GM12873 (cell line): ENCODE results near the gene MYZAP.

Experiments
- TF ChIP-seq, protein P1 (sequence below): IDR thresholded peaks from 2 replicates; pipeline ENCODE4 v1.5.1; 2012; ENCODE audit warnings: low read depth, mild to moderate bottlenecking, moderate library complexity, low read length, control low read depth; ENCODE audit not compliant: insufficient read depth; ENCODE audit errors: missing control alignments

Gene MYZAP

DNA sequence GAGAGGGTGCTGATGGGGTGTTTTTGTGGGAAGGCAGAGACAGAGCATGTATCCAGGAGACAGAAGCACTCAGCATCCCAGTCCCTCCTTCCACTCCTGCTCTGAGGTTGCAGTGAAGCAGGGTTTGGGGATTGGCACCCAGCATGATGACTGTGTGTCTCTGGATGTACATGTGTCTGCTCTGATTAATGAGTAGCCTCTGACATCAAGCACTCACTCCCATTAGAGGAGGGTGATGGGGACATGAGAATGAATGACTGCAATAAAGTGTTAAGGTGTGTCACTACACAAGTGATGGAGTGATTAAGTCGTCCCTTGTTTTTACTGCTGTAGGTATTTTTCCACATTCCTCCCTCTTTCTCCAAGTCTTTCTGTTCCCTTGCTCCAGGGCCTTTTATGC, 9.6 kb upstream of the MYZAP start:
- TF ChIP-seq, protein P1, sequence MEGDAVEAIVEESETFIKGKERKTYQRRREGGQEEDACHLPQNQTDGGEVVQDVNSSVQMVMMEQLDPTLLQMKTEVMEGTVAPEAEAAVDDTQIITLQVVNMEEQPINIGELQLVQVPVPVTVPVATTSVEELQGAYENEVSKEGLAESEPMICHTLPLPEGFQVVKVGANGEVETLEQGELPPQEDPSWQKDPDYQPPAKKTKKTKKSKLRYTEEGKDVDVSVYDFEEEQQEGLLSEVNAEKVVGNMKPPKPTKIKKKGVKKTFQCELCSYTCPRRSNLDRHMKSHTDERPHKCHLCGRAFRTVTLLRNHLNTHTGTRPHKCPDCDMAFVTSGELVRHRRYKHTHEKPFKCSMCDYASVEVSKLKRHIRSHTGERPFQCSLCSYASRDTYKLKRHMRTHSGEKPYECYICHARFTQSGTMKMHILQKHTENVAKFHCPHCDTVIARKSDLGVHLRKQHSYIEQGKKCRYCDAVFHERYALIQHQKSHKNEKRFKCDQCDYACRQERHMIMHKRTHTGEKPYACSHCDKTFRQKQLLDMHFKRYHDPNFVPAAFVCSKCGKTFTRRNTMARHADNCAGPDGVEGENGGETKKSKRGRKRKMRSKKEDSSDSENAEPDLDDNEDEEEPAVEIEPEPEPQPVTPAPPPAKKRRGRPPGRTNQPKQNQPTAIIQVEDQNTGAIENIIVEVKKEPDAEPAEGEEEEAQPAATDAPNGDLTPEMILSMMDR, result no peak

DNA sequence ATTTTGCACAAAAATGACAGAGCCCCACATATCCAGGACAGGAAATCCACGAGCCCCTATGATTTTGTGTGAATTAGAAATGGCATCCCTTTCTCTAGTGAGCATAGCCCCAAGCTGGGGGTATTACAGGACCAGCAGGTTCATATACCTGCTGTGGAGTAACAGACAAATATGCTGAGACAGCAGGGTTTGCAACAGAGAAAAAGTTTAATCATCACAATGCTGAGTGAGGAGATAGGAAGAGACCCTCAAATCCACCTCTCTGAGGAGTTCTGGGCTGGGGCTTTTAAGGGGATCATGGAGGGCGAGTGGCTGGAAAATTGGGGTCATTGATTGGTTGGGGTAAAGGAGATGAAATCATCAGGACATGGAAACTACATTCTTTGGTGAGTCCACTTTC, 8.4 kb upstream of the MYZAP start:
- TF ChIP-seq, protein P1, result no peak

- TF ChIP-seq, protein P1, result no peak
Measured at GRCh38 chr15:57583720-57584119, 8.0 kb upstream of the MYZAP start.

- TF ChIP-seq, protein P1, result no peak
Measured at GRCh38 chr15:57586661-57587424, 4.9 kb upstream of the MYZAP start.

GRCh38 chr15:57589281-57589680, 2.4 kb upstream of the MYZAP start:
- TF ChIP-seq, protein P1, result no peak

DNA sequence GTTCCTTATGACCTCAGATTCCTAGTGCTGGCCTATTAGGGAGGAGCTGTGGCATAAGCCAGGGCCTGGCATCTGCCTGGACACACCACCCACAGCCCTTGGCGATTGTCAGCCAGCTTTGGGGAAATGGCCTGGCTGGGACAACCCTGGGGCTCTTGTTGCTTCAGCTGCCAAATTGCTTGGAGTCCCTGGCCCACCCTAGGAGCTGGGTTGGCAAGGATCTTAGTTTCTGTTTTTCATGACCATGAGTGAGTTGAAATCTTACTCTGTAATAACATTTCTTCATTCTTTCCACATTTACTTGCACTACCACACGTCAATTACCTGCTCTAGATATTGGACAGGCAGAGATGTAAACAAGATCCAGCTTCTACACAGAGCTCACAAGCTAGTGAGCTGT, 1.9 kb upstream of the MYZAP start:
- TF ChIP-seq, protein P1, result no peak

DNA sequence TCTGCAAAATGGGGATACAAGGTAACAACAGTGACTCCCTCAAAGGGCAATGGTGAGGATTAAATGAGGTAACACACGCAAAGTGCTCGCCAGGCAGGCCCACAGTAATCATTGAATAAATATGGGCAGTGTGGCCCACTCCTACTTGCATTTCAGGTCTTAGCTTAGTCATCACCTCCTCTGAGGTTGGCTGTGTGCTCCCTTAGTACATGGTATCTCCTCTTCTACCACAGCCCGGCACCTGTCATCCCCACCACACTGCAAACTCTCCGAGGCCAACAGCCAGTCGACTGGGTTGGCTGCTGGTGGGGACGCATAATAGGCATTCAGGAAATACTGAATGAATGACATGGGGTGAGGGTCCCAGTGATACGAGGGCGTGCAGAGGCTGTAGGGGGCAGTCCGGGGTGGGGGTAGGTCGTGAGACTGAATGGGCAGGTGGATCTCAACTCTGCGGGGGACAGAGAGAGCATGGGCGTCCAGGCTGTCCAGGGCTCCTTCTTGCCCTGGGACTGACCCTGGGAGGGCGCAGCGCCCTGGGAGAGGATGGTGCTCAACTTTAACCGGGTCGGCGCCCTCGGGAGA, 375 bp upstream of the MYZAP start:
- TF ChIP-seq, protein P1, result no peak
